NCI-H146 treated with DMSO at 0.1 percent for 48 hours (cell line): ENCODE data around the gene PMPCA.

Source experiments
- DNase-seq: peaks from one replicate; lab custom pipeline; 2025; ENCODE audit not compliant: unreplicated experiment; lab: John Stamatoyannopoulos, UW

PMPCA gene

DNA sequence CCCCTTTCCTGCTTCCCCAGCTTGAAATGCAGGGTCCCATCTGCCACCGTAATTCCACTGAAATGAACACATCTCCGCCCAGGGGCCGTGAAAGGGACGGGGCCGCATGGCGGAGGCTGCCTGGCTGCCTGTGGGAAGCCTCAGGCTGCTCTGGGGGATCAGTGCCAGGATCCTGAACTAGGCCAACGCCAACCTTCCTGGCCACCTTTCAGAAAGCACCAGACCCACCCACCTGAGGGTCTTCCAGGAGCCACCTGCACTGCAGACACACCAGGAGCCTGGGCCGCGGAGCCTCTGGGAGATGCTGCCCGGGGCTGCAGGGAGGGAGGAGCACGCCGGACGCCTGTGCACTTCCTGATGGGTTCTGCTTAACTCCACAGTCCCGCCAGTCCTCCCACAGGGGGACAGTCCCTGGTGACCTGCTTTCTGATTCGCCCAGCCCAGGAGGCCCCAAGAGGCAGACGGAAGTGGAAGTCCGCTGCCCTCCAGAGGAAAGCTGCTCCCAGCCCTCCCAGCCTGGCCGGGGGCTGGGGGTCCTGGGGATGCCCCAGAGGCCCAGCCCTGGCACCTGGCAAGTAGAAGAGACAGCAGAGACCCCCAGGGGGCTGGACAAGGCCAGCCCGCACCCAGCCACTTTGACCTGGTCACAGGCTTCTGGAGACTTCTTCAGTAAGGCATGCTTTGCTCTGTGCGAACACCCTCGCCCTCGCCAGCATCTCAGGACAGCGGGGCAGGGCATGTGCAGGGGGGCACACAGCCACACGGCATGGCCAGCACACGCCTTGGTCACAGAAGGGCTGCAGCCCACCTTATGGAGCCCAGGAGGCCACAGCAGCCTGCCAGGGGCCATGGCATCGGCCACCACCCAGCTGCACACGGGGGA, 36.9 kb upstream of the PMPCA start, which contains the start of gene CARD9:
Gene CARD9 (minus strand): TSS at position 370 of the 883 bp plus-strand sequence. CDS start 1,591 bp downstream, outside the sequence.
- no peak for DNase-seq

DNA sequence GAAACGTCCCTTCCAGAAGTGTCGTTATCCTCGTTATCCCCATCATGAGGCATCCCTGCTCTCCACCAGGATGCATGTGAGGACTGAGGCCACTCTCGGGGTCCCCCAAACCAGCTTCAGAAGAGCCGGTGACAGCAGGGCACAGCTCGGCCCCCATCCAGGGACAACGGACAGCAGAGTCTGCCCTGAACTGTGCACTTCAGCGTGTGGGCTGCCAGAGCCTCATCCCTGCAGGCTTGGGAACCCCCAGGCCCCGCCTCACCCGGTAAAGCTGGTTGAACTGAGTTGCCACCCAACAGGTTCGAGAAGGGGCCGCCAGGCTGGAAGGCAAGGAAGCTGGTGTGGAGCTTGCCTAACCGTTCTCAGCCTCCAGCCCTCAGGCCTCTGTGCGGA, 36.3 kb upstream of the PMPCA start:
- DNase-seq: no peak

DNA sequence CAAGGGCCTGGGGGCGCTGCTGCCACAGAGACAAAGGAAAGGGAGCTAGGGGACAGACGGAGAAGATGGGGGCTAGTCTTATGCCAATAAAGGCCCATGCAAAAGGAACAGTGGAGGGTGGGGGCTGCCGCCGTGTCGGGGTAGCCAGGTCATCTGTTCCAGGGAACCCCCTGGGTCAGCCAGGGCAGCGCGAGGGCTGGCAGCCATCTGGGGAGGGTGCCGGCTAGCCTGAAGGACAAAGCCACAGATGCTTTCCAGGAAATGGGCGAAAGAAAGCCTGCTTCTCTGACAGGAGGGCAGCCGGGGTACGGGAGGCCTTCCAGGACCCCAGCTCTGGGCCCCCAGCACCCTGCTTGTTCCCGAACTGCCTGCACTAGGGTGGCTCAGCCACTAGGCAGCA, 35.4 kb upstream of the PMPCA start:
- no peak for DNase-seq

DNA sequence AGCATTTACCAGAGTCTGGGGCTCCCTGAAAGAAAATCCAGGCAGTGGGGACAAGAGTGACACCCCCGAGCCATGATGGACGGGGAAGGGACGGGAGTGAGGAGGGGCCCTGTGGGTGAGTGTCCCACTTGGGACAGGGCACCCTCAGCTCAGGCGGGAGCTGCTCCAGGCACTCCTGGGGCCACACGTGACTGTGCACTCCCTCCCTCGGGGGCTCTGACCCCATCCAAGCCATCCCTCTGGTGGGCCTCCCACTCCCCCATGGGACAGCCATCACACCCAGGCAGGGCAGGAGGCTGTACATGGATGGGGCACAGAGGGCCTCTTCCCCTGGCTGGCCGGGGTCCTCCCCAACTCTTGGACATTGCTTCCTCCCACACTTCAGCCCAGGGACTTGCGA, 34.0 kb upstream of the PMPCA start:
- no peak for DNase-seq

DNA sequence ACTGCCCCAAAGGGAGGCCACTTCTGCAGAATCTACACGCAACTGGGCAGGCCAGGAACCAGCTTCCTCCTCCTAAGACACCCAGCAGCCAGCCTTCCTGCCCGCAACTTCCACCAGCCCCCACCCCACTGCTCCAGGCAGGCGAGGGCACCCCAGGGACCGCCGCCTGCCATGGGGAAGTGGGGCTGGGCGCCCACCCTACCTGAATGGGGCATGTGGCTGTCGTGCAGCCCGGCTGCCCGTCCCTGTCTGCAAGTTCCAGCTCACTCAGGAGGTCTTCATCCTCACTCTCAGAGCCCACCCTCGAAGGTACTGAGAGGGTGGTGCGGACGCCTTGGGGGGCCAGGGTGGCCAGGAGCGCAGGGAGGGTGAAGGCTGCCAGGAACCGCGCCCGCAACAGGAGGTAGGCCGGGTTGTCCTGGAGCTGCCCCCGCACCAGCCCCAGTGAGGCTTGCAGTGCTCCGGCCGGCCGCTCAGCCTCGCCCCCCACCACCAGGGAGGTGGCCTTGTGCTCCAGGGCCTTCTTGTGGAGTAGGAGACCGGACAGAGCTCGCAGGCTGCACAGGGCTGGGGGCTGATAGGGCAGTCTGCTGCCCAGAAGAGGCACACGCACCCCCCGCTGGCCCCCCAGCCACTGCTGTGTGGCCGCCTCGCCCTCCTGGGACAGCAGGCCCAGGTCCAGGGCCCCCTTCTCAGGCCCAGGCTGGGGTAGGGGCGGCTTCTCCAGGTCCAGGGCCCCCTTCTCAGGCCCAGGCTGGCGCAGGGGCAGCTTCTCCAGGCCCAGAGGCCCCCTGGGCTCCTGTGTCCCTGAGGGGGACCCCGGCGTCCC, 32.9 kb upstream of the PMPCA start:
- no peak for DNase-seq

DNA sequence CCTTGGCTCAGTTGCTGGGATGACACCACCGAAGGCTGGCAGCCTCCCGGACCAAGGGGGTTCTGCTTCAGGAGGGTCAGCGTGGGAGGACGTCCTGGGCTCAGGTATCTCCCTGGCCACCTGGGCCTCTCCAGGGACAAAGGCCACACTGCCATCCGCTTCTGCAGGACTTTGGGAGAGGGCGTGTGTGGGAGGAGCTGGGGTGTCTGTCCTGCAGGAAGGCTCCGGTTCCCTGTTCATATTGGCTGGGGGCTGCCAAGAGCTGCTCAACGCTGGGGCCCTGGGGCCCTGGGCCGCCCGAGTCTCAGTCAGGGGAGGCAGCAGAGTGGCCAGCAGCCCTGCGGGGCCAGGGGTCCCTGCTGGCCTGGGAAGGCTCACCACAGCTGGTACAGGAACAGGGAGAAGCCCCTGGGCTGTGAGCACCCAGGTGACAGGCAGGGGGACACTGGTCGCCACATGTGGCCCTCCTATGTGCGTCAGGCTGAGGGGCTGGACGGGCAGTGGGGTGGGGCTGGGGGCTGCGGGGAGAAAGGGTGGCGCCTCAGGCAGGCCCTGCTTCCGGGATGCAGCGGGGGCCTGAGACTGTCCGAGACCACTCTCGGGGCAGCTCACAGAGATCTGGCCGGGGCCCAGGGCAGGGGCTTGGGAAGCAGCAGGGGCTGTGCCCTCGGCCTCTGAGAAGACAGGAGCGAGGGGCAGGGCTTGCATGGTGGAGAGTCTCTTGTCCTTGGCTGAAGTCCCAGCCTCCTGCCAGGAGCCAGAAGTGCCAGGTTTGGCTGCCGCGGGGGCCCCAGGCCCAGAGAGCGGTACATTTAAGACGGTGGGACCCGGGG, 32.1 kb upstream of the PMPCA start:
- DNase-seq: no peak

DNA sequence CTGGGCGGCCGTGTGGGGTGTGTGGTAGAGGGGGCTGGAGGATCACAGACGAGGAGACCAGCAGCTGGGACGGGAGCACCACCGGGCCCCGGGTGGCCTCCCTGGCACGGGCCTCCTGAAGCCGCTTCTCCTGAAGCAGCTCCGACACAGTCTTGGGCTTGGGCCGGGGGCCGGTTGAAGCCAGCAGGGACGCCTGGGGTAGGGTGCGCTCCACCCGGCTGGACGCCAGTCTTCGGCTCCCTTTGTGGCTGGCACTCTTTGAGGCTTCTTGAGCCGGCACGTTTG, 31.5 kb upstream of the PMPCA start:
- DNase-seq: no peak

DNA sequence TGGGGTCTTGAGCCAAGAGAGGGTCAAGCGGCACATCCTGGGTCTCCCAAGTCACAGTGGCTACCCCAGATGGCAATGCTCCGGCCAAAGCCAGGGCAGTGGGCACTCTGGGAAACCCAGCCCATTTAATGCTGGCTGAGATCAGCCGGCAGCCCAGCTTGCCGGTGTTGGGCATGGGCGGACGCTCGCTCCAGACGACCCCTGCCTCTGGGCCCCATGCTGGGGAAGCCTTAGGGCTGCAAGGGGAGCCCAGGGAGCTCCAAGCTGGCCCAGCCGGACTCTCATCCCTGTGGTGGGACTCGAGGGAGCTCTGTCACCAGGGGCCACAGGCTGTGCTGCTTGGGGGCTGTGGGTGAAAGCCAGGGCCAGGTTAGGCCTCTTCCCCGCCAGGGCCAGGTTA, 31.1 kb upstream of the PMPCA start:
- DNase-seq: no peak

DNA sequence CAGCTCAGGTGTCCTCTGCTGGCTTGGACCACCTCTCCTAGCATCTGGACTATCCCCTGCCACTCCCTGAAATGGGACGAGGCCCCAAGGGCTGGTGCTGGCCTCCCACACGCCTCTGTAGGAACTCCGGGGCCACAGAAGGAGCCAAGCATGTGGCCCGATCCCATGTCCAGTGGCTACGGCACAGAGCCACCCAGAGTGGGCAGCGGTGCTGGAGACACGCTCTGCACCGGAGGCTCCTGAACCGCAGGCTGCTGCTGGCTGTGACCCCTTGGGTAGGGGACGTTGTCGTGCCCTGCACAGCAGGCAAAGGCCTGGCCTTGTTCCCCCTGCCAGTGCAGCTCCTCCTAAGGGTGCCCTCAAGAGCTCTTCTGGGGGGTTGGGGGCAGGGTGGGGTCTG, 30.6 kb upstream of the PMPCA start:
- DNase-seq: no peak

DNA sequence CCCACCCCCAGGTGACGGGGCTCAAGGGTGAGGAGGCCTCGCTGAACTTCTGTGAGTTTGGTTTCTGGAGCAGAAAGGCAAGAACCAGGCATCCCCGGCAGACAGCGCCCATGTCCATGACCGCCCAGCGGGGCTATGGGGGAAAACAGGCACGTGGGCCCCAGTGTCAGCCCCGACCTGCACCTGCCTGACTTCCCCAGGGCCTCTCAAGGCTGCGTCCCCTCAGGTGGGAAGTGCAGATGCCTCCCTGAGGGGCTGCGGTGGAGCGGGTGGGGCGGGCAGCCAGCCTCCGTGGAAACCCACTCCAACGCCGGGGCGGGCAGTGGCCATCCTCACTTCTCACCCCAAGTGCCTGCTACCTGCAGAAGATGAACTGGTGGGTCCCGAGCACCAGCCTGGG, 30.1 kb upstream of the PMPCA start:
- DNase-seq: no peak

DNA sequence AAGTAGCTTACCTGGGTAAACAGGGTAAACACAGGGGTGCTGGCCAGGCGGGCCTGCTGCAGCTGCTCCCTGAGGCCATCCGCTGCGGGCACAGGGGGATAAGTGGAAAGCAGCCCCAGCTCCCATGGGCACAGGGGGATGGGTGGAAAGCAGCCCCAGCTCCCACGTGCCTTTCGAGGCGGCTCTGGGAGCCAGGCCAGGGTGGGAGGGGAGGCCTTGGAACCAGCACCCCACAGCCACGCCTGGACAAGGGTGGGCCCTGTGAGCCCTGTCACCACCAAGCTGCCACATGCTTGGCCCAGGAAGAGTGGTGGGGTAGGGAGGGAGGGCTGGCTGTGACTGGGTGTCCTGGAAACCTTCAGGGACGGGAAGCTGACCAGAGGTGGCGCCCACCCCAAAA, 29.1 kb upstream of the PMPCA start:
- DNase-seq: no peak

DNA sequence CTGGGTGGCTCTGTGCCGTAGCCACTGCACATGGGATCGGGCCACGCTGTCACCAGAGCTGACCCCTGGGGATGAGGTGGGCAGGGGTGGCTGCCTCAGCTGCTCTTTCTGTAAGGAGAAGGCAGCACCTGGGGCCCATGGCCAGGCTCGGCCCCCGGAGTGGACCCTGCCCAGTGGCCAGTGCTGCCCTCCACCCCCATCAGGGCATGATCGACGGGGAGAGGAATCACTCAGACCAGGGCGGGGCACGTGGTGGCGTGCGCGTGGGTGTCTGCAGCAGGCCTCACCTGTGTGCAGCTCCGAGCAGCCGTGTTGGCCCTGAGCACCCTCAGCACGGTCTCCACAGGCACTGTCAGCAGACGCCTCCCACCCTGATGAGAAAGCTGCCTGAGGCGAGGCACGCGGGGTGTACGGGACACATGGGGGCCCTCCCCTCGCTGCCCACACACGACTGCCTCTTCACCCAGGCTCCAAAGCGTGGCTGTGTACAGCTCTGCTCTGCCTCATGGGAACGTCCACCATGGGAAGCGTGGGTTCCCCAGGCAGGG, 28.4 kb upstream of the PMPCA start:
- DNase-seq: no peak

DNA sequence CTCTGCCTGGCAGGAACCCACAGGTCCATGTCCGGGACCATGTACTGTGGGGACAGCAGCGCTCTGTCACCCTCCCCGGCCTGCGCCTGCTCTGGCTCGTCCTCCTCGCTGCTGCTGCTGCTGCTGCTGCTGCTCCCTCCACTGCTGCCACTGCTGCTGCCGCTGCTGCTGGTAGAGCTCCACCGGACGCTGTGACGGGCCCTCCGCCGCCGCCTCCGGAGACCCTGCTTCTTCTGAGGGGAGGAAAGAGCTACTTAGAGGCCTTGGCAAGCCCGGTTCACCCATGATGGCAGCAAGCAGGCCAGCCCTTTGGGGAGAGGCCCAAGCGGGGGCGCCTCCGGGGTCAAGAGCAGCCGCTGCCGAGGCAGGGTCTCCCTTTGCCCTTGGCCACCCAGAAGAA, 27.0 kb upstream of the PMPCA start:
- no peak for DNase-seq

DNA sequence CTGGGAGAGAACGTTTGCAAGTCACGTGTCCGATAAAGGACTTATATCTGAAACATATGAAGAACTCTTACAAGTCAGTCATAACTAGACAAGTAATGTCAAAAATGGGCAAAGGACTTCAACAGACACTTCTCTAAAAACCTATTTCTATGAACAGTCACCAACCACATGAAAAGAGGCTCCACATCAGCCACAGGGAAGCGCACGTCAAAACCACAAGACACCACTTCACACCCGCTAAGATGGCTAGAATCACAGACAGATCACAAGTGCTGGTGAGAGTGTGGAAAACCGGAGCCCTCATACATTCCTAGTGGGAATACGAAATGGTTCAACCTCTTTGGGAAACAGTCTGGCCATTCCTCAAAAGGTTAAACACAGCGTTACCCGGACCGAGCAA, 25.4 kb upstream of the PMPCA start:
- DNase-seq: no peak

DNA sequence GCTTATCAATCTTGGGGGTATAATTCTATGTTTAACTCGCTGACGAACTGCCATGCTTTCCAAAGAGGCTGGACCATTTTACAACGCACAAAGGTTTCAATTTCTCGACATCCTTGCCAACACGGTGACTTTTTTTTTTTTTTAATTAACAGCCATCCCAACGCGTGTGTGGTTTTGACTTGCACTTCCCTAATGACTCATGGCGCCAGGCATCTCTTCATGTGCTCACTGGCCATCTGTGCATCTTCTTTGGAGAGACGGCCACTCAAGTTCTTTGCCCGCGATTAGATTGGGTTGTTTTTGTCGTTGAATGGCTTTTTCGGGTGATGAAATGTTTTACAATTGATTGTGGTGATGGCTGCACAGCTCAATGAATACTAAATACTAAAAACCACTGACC, 24.4 kb upstream of the PMPCA start:
- no peak for DNase-seq

DNA sequence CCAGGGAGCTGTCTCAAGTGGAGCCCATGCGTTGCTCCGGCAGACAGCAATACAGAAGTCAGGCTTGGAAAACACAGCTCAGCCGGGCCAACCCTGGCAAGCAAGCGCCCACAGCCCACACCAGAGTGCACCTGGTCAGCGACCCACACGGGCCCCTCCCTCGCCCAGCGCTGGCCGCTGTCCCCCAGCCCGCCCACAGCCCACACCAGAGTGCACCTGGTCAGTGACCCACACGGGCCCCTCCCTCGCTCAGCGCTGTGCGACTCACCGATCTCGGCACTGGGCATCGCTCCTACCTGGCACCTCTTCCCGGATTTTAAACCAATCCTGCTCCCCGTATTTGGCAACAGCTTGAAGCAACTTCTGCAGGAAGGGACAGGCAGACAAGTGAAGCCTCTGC, 23.2 kb upstream of the PMPCA start:
- no peak for DNase-seq

DNA sequence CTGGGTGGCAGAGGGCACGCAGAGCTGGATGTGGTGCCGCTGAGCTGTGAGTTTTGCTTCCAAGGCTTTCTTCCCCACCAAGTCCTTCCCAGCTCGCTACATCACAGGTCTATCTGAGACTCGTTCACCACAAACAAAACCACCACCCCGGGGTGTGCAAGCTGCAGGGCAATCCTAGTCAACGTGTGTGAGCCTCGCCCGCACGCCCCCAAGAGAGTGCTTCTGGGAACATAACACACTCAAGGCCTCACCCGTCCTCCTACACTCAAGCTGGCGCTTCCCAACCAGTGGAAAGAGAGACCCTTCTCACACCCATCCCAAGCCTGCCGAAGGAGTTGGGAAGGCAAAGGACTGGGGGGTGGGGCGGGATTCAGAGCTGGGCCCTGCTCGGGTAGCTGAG, 21.1 kb upstream of the PMPCA start:
- no peak for DNase-seq

DNA sequence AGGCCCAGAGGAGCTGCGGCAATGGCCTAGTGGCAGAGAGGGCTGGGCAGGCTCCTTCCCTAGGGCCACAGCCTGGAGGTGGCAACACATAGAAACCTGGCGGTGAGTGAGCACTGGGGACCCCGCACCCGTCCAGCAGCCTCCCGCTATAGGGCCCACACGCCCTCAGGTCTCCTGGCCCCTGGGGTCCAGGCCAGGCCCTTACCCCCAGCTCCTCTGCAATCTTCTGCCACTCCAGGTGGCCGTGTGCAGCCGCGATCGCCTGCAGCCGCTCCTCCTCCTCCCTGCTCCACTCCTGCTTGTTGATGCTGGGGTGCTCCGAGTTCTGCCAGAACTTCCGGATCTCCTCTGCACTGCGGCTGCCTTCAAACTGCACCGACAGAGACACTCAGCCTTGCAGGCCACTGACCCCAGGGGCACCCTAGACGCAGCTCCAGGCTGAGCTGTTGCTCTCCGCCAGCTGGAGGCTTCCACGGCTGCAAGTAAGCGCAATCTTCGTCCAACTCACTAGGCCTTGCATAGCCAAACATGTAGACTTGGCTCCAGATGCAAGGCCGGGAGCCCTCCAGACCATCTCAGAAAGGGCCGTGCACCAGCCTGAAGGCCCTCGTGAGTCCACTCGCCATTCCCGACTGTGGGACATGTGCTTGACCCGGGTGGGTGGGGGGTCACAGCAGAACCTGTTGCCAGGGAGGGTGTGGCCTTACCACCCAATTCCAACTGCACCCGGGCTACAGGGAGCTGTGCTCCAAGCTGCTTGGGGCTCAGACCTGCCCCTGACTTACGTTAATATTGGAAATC, 18.5 kb upstream of the PMPCA start:
- no peak for DNase-seq

DNA sequence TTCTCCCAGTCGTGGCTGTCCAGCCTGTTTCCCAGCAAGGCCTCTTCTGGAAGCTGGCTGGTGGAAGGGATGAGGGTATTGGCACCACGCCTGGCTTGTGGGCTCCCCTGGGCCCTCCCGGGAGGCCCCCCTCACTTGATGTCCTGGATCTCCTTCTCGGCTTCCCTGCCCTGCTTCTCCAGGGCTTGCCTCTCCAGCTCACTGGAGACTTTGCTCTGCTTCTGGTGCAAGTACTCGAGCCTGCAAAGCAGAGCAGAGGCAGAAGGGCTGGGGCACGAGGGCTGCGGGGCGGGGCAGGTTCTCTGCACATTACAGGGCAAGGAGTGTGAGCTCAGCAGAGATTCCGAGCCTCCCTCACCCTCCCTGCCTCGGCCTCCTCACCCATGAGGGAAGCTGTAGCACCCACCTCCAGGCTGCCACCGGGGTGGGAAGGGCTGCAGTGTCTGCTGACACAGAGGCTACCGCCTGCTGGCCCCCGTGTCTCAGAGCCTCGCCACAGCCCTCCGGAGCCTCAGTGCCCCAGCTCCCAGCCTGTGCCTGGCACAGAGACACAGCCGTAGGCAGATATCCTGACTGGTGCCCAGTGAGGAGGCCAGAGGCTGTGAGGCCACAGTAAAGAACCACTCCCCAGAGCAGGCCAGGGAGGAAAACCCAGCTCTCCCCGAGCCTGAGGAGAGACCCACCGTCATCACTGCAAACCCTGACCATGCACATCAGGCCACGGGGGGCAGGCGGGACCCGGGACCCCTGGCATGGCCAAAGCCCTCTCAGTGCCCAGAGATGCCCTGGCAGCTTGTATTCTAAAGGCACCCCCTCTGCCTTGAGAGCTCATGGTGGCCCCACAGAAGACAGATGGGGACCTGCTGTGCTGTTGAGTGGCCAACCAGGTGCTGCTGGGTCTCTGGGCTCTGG, 17.7 kb upstream of the PMPCA start:
- DNase-seq: no peak
